WTC11 (cell line): Measurements from ENCODE around the gene ZNF423.

Source experiments
- ATF3 ChIP-seq: sonication (generic); formaldehyde crosslinking; conservative IDR thresholded peaks from 2 replicates; pipeline ENCODE4 v1.8.1; 2022; ENCODE audit warnings: mild to moderate bottlenecking, missing genetic modification reagents
- CBFB ChIP-seq: sonication (generic); formaldehyde crosslinking; IDR thresholded peaks from 2 replicates; pipeline ENCODE4 v1.8.1; 2022; ENCODE audit warnings: mild to moderate bottlenecking, low read depth, missing genetic modification reagents
- CDX4 ChIP-seq: fragments of 250-450 bp; sonication (Bioruptor Pico); IDR thresholded peaks from 2 replicates; pipeline ENCODE4 v1.9.0; 2021; ENCODE audit warnings: moderate library complexity, mild to moderate bottlenecking, inconsistent platforms, borderline replicate concordance
- CTCF ChIP-seq: fragments of 200-600 bp; IDR thresholded peaks from 2 replicates; pipeline ENCODE4 v1.8.0; 2022; ENCODE audit warnings: antibody characterized with exemption
- FOXJ3 ChIP-seq: sonication (generic); formaldehyde crosslinking; IDR thresholded peaks from 2 replicates; pipeline ENCODE4 v1.9.0; 2021; ENCODE audit warnings: missing genetic modification reagents, mild to moderate bottlenecking, borderline replicate concordance
- IRF1 ChIP-seq: sonication (generic); formaldehyde crosslinking; IDR thresholded peaks from 2 replicates; pipeline ENCODE4 v1.8.0; 2023; ENCODE audit warnings: missing genetic modification reagents
- JUN ChIP-seq: sonication (generic); formaldehyde crosslinking; IDR thresholded peaks from 2 replicates; pipeline ENCODE4 v1.8.0; 2023; ENCODE audit warnings: mild to moderate bottlenecking, missing genetic modification reagents
- NR1H2 ChIP-seq: sonication (generic); formaldehyde crosslinking; IDR thresholded peaks from 2 replicates; pipeline ENCODE4 v1.9.0; 2021; ENCODE audit warnings: mild to moderate bottlenecking, moderate library complexity, missing genetic modification reagents
- NR3C1 ChIP-seq: sonication (generic); formaldehyde crosslinking; conservative IDR thresholded peaks from 2 replicates; pipeline ENCODE4 v1.8.1; 2023; ENCODE audit warnings: low read depth, mild to moderate bottlenecking, missing genetic modification reagents
- TEAD4 ChIP-seq: sonication (generic); formaldehyde crosslinking; IDR thresholded peaks from 2 replicates; pipeline ENCODE4 v1.8.0; 2022; ENCODE audit warnings: mild to moderate bottlenecking, missing genetic modification reagents
- ZBTB21 ChIP-seq: sonication (generic); formaldehyde crosslinking; IDR thresholded peaks from 2 replicates; pipeline ENCODE4 v1.8.1; 2023; ENCODE audit warnings: mild to moderate bottlenecking, missing genetic modification reagents, borderline replicate concordance
- ZNF232 ChIP-seq: sonication (generic); formaldehyde crosslinking; IDR thresholded peaks from 2 replicates; pipeline ENCODE4 v1.8.0; 2022; ENCODE audit warnings: mild to moderate bottlenecking, missing genetic modification reagents
- TF ChIP-seq, protein P1 (sequence below): sonication (generic); formaldehyde crosslinking; IDR thresholded peaks from 2 replicates; pipeline ENCODE4 v1.8.0; 2022; ENCODE audit warnings: mild to moderate bottlenecking, missing genetic modification reagents

DNA sequence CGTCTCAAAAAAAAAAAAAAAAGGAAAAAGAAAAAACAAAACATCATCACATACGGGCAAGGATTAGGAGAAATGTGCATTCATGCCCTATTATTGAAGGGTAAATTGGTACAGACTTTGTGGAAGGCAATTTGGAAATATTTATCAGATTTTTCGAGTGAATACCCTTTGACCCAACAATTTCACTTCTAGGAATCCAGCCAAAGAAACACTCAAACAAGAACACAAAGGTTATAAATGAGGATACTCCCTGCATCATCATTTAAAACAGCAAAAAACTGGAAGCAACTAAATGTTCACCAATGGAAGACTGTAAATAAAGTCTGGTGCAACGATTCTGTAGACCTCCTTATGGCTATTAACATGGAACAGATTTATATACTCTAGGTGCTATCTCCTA is 12.9 kb downstream of the ZNF423 start:
- no peak for TF ChIP-seq NR1H2
- no peak for TF ChIP-seq CTCF
- TF ChIP-seq, protein P1, sequence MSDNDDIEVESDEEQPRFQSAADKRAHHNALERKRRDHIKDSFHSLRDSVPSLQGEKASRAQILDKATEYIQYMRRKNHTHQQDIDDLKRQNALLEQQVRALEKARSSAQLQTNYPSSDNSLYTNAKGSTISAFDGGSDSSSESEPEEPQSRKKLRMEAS = no peak
- no peak for TF ChIP-seq CDX4 (CRISPR knock-in tag)
- TF ChIP-seq JUN = no peak
- no peak for TF ChIP-seq IRF1
- TF ChIP-seq CBFB (CRISPR knock-in tag) = no peak
- no peak for TF ChIP-seq ZNF232
- no peak for TF ChIP-seq ZBTB21 (CRISPR knock-in tag)
- no peak for TF ChIP-seq NR3C1 (CRISPR knock-in tag)
- TF ChIP-seq ATF3 = no peak
- no peak for TF ChIP-seq TEAD4 (CRISPR knock-in tag)
- TF ChIP-seq FOXJ3 (CRISPR knock-in tag) = no peak
